Measurements from ENCODE around the gene TMEM42.

The TMEM42 gene

GRCh38 chr3:44887101-44887500, 25.4 kb downstream of the TMEM42 start:
- H3K4me1 Mint-ChIP-seq (ENCODE audit: low read depth) = no peaks in the 10 kb centered on the region
- H3K27me3 Mint-ChIP-seq (ENCODE audit: low read depth) = peaks cover 7% of the 10 kb centered on the region
- no peaks in the 10 kb centered on the region for H3K36me3 Mint-ChIP-seq (ENCODE audit: low read depth)
- H3K4me3 Mint-ChIP-seq = no peak overlapping the region
- no peak overlapping the region for H3K27ac Mint-ChIP-seq
- no peaks in the 10 kb centered on the region for H3K9me3 Mint-ChIP-seq

GRCh38 chr3:44890258-44890657, 28.5 kb downstream of the TMEM42 start:
- Mint-ChIP-seq H3K4me3 (no peak overlapping the region), H3K36me3 (ENCODE audit: low read depth) (no peaks in the 10 kb centered on the region), H3K9me3 (no peaks in the 10 kb centered on the region), H3K27ac (no peak overlapping the region), H3K4me1 (ENCODE audit: low read depth) (no peaks in the 10 kb centered on the region), H3K27me3 (ENCODE audit: low read depth) (peaks cover 4% of the 10 kb centered on the region)

GRCh38 chr3:44890852-44891251, 29.1 kb downstream of the TMEM42 start:
- Mint-ChIP-seq H3K27me3 (ENCODE audit: low read depth) (peaks cover 4% of the 10 kb centered on the region), H3K4me3 (no peak overlapping the region), H3K36me3 (ENCODE audit: low read depth) (no peaks in the 10 kb centered on the region), H3K4me1 (ENCODE audit: low read depth) (no peaks in the 10 kb centered on the region), H3K27ac (no peak overlapping the region), H3K9me3 (no peaks in the 10 kb centered on the region)

- Mint-ChIP-seq H3K36me3 (ENCODE audit: low read depth) (no peaks in the 10 kb centered on the region), H3K4me1 (ENCODE audit: low read depth) (no peaks in the 10 kb centered on the region), H3K27ac (no peak overlapping the region), H3K27me3 (ENCODE audit: low read depth) (no peaks in the 10 kb centered on the region), H3K9me3 (no peaks in the 10 kb centered on the region), H3K4me3 (no peak overlapping the region)
Measured at GRCh38 chr3:44892689-44893088, 31.0 kb downstream of the TMEM42 start.

- Mint-ChIP-seq H3K4me1 (ENCODE audit: low read depth) (no peaks in the 10 kb centered on the region), H3K27ac (no peak overlapping the region), H3K4me3 (no peak overlapping the region), H3K36me3 (ENCODE audit: low read depth) (no peaks in the 10 kb centered on the region), H3K9me3 (no peaks in the 10 kb centered on the region), H3K27me3 (ENCODE audit: low read depth) (no peaks in the 10 kb centered on the region)
Measured at GRCh38 chr3:44893097-44893496, 31.4 kb downstream of the TMEM42 start.

- no peak overlapping the region for H3K27ac Mint-ChIP-seq
- H3K27me3 Mint-ChIP-seq (ENCODE audit: low read depth) = no peaks in the 10 kb centered on the region
- no peaks in the 10 kb centered on the region for H3K36me3 Mint-ChIP-seq (ENCODE audit: low read depth)
Measured at GRCh38 chr3:44894485-44894884, 32.8 kb downstream of the TMEM42 start.

GRCh38 chr3:44896440-44896839, 34.7 kb downstream of the TMEM42 start:
- H3K4me3 Mint-ChIP-seq = no peak overlapping the region
- no peaks in the 10 kb centered on the region for H3K36me3 Mint-ChIP-seq (ENCODE audit: low read depth)
- H3K4me1 Mint-ChIP-seq (ENCODE audit: low read depth) = peaks cover 3% of the 10 kb centered on the region
- no peaks in the 10 kb centered on the region for H3K9me3 Mint-ChIP-seq
- H3K27ac Mint-ChIP-seq = no peak overlapping the region
- H3K27me3 Mint-ChIP-seq (ENCODE audit: low read depth) = no peaks in the 10 kb centered on the region

More at GRCh38 chr3:44894485-44894884, 32.8 kb downstream of the TMEM42 start:
- H3K9me3 Mint-ChIP-seq = no peaks in the 10 kb centered on the region
- H3K4me1 Mint-ChIP-seq (ENCODE audit: low read depth) = no peaks in the 10 kb centered on the region
- H3K4me3 Mint-ChIP-seq = no peak overlapping the region

GRCh38 chr3:44899683-44900367, 38.1 kb downstream of the TMEM42 start:
- Mint-ChIP-seq H3K27ac (no peak overlapping the region), H3K4me1 (ENCODE audit: low read depth) (peaks cover 3% of the 10 kb centered on the region), H3K4me3 (no peak overlapping the region), H3K9me3 (no peaks in the 10 kb centered on the region), H3K36me3 (ENCODE audit: low read depth) (no peaks in the 10 kb centered on the region), H3K27me3 (ENCODE audit: low read depth) (no peaks in the 10 kb centered on the region)

GRCh38 chr3:44902628-44903027, 40.9 kb downstream of the TMEM42 start:
- Mint-ChIP-seq H3K4me1 (ENCODE audit: low read depth) (peaks cover 3% of the 10 kb centered on the region), H3K27ac (no peak overlapping the region), H3K36me3 (ENCODE audit: low read depth) (no peaks in the 10 kb centered on the region), H3K27me3 (ENCODE audit: low read depth) (no peaks in the 10 kb centered on the region), H3K4me3 (no peak overlapping the region), H3K9me3 (no peaks in the 10 kb centered on the region)

GRCh38 chr3:44903314-44903713, 41.6 kb downstream of the TMEM42 start:
- H3K4me3 Mint-ChIP-seq = no peak overlapping the region
- peaks cover 3% of the 10 kb centered on the region for H3K4me1 Mint-ChIP-seq (ENCODE audit: low read depth)
- no peaks in the 10 kb centered on the region for H3K27me3 Mint-ChIP-seq (ENCODE audit: low read depth)
- H3K36me3 Mint-ChIP-seq (ENCODE audit: low read depth) = no peaks in the 10 kb centered on the region
- H3K27ac Mint-ChIP-seq = no peak overlapping the region
- H3K9me3 Mint-ChIP-seq = no peaks in the 10 kb centered on the region

- H3K4me3 Mint-ChIP-seq = no peak overlapping the region
- H3K27me3 Mint-ChIP-seq (ENCODE audit: low read depth) = no peaks in the 10 kb centered on the region
- no peaks in the 10 kb centered on the region for H3K36me3 Mint-ChIP-seq (ENCODE audit: low read depth)
- H3K4me1 Mint-ChIP-seq (ENCODE audit: low read depth) = peaks cover 3% of the 10 kb centered on the region
- no peaks in the 10 kb centered on the region for H3K9me3 Mint-ChIP-seq
- no peak overlapping the region for H3K27ac Mint-ChIP-seq
Measured at GRCh38 chr3:44903751-44904150, 42.0 kb downstream of the TMEM42 start.

GRCh38 chr3:44905446-44906157, 43.9 kb downstream of the TMEM42 start:
- no peaks in the 10 kb centered on the region for H3K9me3 Mint-ChIP-seq
- no peaks in the 10 kb centered on the region for H3K4me1 Mint-ChIP-seq (ENCODE audit: low read depth)
- H3K27ac Mint-ChIP-seq = no peak overlapping the region
- H3K4me3 Mint-ChIP-seq = no peak overlapping the region
- peaks cover 6% of the 10 kb centered on the region for H3K27me3 Mint-ChIP-seq (ENCODE audit: low read depth)
- no peaks in the 10 kb centered on the region for H3K36me3 Mint-ChIP-seq (ENCODE audit: low read depth)

GRCh38 chr3:44906997-44907396, 45.3 kb downstream of the TMEM42 start:
- H3K36me3 Mint-ChIP-seq (ENCODE audit: low read depth) = no peaks in the 10 kb centered on the region
- no peaks in the 10 kb centered on the region for H3K4me1 Mint-ChIP-seq (ENCODE audit: low read depth)
- H3K4me3 Mint-ChIP-seq = no peak overlapping the region
- H3K27me3 Mint-ChIP-seq (ENCODE audit: low read depth) = peaks cover 6% of the 10 kb centered on the region
- H3K9me3 Mint-ChIP-seq = no peaks in the 10 kb centered on the region
- no peak overlapping the region for H3K27ac Mint-ChIP-seq

GRCh38 chr3:44907612-44908011, 45.9 kb downstream of the TMEM42 start:
- no peak overlapping the region for H3K4me3 Mint-ChIP-seq
- no peaks in the 10 kb centered on the region for H3K9me3 Mint-ChIP-seq
- no peaks in the 10 kb centered on the region for H3K4me1 Mint-ChIP-seq (ENCODE audit: low read depth)
- no peak overlapping the region for H3K27ac Mint-ChIP-seq
- no peaks in the 10 kb centered on the region for H3K36me3 Mint-ChIP-seq (ENCODE audit: low read depth)
- H3K27me3 Mint-ChIP-seq (ENCODE audit: low read depth) = peaks cover 6% of the 10 kb centered on the region

GRCh38 chr3:44909063-44909462, 47.4 kb downstream of the TMEM42 start:
- H3K4me1 Mint-ChIP-seq (ENCODE audit: low read depth) = no peaks in the 10 kb centered on the region
- H3K27me3 Mint-ChIP-seq (ENCODE audit: low read depth) = peaks cover 6% of the 10 kb centered on the region
- H3K27ac Mint-ChIP-seq = no peak overlapping the region
- no peaks in the 10 kb centered on the region for H3K9me3 Mint-ChIP-seq
- H3K4me3 Mint-ChIP-seq = no peak overlapping the region
- no peaks in the 10 kb centered on the region for H3K36me3 Mint-ChIP-seq (ENCODE audit: low read depth)

Data from T-helper 1 cell treated with Interleukin-12 subunit alpha and Interleukin-12 subunit beta and Interleukin-4 antibody, amounts not matched to agents 30 μg/mL and 1 μg/mL, for 36 hours (primary cell).